HEK293 (cell line): Measurements from ENCODE around the gene SS18L1.

Experiments used
- KLF1 ChIP-seq: fragments of 450-650 bp; formaldehyde crosslinking; IDR thresholded peaks from 2 replicates; pipeline ENCODE4 v1.5.1; 2016; ENCODE audit warnings: missing biosample characterization, missing genetic modification characterization
- TRIM28 ChIP-seq: IDR thresholded peaks from 2 replicates; pipeline ENCODE4 v1.6.1; 2011; ENCODE audit warnings: low read length, control low read depth, borderline replicate concordance
- ZNF354C ChIP-seq: fragments of 450-650 bp; formaldehyde crosslinking; IDR thresholded peaks from 2 replicates; pipeline ENCODE4 v1.5.1; 2016; ENCODE audit warnings: missing biosample characterization, missing genetic modification characterization, low read depth, borderline replicate concordance
- ZNF423 ChIP-seq: fragments of 450-650 bp; formaldehyde crosslinking; IDR thresholded peaks from 2 replicates; pipeline ENCODE4 v1.5.1; 2016; ENCODE audit warnings: missing biosample characterization, missing genetic modification characterization
- ZNF501 ChIP-seq: fragments of 450-650 bp; formaldehyde crosslinking; IDR thresholded peaks from 2 replicates; pipeline ENCODE4 v1.5.1; 2016; ENCODE audit warnings: missing biosample characterization, missing genetic modification characterization
- ZNF664 ChIP-seq: fragments of 450-650 bp; formaldehyde crosslinking; IDR thresholded peaks from 2 replicates; pipeline ENCODE4 v1.5.1; 2016; ENCODE audit warnings: missing biosample characterization, missing genetic modification characterization
- TF ChIP-seq, protein P1 (sequence below): fragments of 450-650 bp; formaldehyde crosslinking; IDR thresholded peaks from 2 replicates; pipeline ENCODE4 v1.5.1; 2016; ENCODE audit warnings: missing biosample characterization, missing genetic modification characterization
- TF ChIP-seq, protein P2 (sequence below): fragments of 450-650 bp; formaldehyde crosslinking; IDR thresholded peaks from 2 replicates; pipeline ENCODE4 v1.5.1; 2016; ENCODE audit warnings: missing biosample characterization, missing genetic modification characterization

DNA sequence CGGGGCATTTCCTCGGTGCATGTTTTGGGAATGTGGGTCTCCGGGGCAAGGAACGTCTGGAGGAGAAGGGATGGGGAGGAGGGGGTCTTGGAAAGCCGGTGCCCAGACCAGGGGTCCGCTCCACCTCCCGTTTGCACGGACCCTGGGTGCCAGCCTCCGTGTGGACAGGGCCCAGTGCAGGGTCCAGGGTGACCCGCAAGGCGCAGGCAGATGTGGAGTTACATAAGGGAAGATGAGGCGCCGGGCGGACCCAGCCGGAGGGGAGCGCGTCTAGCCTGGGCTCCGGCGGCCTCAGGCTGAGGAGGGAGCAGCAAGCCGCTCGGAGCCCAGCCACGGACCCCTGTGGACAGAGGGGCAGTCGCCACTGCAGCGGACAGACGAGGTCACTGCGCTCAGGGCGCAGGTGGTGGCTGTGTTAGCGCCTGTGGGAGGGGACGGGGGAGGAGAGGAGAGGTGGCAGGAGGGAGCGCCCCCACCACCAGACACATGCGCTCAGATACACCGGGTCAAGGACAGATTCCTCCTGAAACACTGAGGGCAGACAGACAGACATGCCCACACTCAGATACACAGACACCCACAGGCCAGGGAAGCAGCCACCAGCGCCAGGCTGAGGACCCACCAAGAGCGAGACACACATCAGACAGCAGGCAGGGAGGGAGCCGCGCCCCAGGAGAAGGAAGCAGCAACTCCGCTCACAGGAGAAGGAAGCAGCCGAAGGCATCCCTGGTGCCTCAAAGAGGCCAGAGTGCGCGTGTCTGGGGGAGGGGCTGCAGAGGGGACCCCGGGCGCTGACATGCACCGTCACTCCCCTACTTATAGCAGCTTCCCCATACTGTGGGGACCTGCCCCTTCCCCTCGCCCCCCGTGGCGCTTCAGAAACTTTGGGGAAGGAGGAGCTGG, 77.3 kb downstream of the SS18L1 start:
- TF ChIP-seq, protein P1, sequence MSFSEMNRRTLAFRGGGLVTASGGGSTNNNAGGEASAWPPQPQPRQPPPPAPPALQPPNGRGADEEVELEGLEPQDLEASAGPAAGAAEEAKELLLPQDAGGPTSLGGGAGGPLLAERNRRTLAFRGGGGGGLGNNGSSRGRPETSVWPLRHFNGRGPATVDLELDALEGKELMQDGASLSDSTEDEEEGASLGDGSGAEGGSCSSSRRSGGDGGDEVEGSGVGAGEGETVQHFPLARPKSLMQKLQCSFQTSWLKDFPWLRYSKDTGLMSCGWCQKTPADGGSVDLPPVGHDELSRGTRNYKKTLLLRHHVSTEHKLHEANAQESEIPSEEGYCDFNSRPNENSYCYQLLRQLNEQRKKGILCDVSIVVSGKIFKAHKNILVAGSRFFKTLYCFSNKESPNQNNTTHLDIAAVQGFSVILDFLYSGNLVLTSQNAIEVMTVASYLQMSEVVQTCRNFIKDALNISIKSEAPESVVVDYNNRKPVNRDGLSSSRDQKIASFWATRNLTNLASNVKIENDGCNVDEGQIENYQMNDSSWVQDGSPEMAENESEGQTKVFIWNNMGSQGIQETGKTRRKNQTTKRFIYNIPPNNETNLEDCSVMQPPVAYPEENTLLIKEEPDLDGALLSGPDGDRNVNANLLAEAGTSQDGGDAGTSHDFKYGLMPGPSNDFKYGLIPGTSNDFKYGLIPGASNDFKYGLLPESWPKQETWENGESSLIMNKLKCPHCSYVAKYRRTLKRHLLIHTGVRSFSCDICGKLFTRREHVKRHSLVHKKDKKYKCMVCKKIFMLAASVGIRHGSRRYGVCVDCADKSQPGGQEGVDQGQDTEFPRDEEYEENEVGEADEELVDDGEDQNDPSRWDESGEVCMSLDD (tag by site-specific recombination) = no peak; the same call in 1 of the 2 replicates
- TF ChIP-seq, protein P2, sequence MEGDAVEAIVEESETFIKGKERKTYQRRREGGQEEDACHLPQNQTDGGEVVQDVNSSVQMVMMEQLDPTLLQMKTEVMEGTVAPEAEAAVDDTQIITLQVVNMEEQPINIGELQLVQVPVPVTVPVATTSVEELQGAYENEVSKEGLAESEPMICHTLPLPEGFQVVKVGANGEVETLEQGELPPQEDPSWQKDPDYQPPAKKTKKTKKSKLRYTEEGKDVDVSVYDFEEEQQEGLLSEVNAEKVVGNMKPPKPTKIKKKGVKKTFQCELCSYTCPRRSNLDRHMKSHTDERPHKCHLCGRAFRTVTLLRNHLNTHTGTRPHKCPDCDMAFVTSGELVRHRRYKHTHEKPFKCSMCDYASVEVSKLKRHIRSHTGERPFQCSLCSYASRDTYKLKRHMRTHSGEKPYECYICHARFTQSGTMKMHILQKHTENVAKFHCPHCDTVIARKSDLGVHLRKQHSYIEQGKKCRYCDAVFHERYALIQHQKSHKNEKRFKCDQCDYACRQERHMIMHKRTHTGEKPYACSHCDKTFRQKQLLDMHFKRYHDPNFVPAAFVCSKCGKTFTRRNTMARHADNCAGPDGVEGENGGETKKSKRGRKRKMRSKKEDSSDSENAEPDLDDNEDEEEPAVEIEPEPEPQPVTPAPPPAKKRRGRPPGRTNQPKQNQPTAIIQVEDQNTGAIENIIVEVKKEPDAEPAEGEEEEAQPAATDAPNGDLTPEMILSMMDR (tag by site-specific recombination) = no peak
- no peak for TF ChIP-seq ZNF664 (tag by site-specific recombination)
- TF ChIP-seq ZNF423 (tag by site-specific recombination) = no peak
- no peak for TF ChIP-seq ZNF501
- no peak for TF ChIP-seq ZNF354C (tag by site-specific recombination)
- no peak for TF ChIP-seq KLF1 (tag by site-specific recombination)
- TF ChIP-seq TRIM28 = no peak
